Adrenal gland (tissue), 12 donors: ENCODE results near the gene DYSF. TPM values are rescaled to one million over a fixed set of nuclear protein-coding genes. Genes with fewer than 3 reads are reported as not detected.

Source experiments
- DNase-seq, 7 donors: peaks; one replicate each; pipeline ENCODE4 v3.0.0-alpha.2; 2019 to 2020
- H3K27ac ChIP-seq, 5 donors: fragments of 200-600 bp; sonication (generic) in 4 of 5; 1 replicate in 3 of 5; 2 replicates in 2 of 5; pipeline versions ENCODE4 v1.5.1 to v1.8.0; 2016 to 2020; ENCODE audit warnings: mild to moderate bottlenecking in 1 of 5
- H3K27me3 ChIP-seq: fragments of 200-600 bp; 2 replicates; pipeline ENCODE4 v1.8.0; 2021
- H3K36me3 ChIP-seq, 2 donors: fragments of 200-600 bp; replicated peaks in 1 of 2; 1 replicate in 1 of 2; 2 replicates in 1 of 2; pipeline versions ENCODE4 v1.5.1 to v1.8.0; 2018 to 2022
- H3K4me1 ChIP-seq, 2 donors: fragments of 200-600 bp; replicated peaks in 1 of 2; 1 replicate in 1 of 2; 2 replicates in 1 of 2; pipeline versions ENCODE4 v1.5.1 to v1.8.0; 2018 to 2021
- H3K4me3 ChIP-seq, 4 donors: fragments of 200-600 bp; sonication (generic) in 3 of 4; one replicate each; pipeline ENCODE4 v1.5.1; 2016 to 2018
- H3K9me3 ChIP-seq, 3 donors: fragments of 200-600 bp; sonication (generic) in 1 of 3; replicated peaks in 1 of 3; 1 replicate in 2 of 3; 2 replicates in 1 of 3; pipeline versions ENCODE4 v1.5.1 to v1.8.0; 2016 to 2021
- POLR2A ChIP-seq, 2 donors: fragments of 450-650 bp; IDR thresholded peaks; one replicate each; pipeline ENCODE4 v1.6.1; 2017; ENCODE audit warnings: antibody characterized with exemption in 2 of 2, mild to moderate bottlenecking in 2 of 2, moderate library complexity in 1 of 2
- WGBS, 4 donors: extraction: QIAGEN DNeasy Blood & Tissue Kit in 2 of 4; methylation state at CpG; one replicate each; pipeline versions ENCODE4 v1.1.5 to v1.1.7; 2013 to 2017; 5-methylcytosine and 5-hydroxymethylcytosine counted together
- intact Hi-C, 2 donors: fragments of 100-400 bp; cut with DNase I; formaldehyde crosslinking; loops; one replicate each; pipeline versions ENCODE4 v1.14.1 to v1.15.0; 2022 to 2023
- polyA plus RNA-seq, 3 donors: library from polyadenylated mRNA; stranded (reverse); fragments of 200-250 nt in 2 of 3; fragments of 350-450 nt in 1 of 3; fragmentation: Illumina TruSeq in 1 of 3; extraction: RNeasy Lipid Tissue Mini Kit (QIAGEN cat#74804) in 1 of 3; gene quantifications; one replicate each; pipeline ENCODE4 v1.2.3, GENCODE V29; 2013 to 2014
- total RNA-seq, 9 donors: library from RNA; depleted of rRNA in 4 of 9; stranded (reverse); fragments of >200 nt in 4 of 9; fragments of 120-200 nt in 1 of 9; fragmentation: NEBNext Ultra II Directional in 1 of 9; extraction: Animal tissue kit (Norgen Biotek cat#: 25700) in 1 of 9; gene quantifications; one replicate each; pipeline versions ENCODE4 v1.1.0 to v1.2.4, GENCODE V29; 2013 to 2023
- TF ChIP-seq, protein P1 (sequence below), 6 experiments: fragments of 450-650 bp in 4 of 6; fragments of 200-600 bp in 2 of 6; sonication (generic) in 1 of 6; IDR thresholded peaks; 1 replicate in 5 of 6; 2 replicates in 1 of 6; pipeline versions ENCODE4 v1.5.1 to v1.8.0; 2016 to 2021; ENCODE audit warnings: antibody characterized with exemption in 6 of 6, mild to moderate bottlenecking in 2 of 6, moderate library complexity in 1 of 6
- donor health status: healthy with polysubstance abuse.
- donor health status: Bipolar disorder and iron deficiency.
- donor health status: DM: yes; HTN: yes; CAD: no.
- donor health status: DM: no; HTN: no; CAD: no.
- donor health status: DM: no; HTN: no; CAD: no.
- donor health status: DM: yes; HTN: yes; CAD: no.

DYSF gene
- total and polyA plus RNA-seq, 12 donors = 3.2 to 22.4 (median 15.3) TPM

DNA sequence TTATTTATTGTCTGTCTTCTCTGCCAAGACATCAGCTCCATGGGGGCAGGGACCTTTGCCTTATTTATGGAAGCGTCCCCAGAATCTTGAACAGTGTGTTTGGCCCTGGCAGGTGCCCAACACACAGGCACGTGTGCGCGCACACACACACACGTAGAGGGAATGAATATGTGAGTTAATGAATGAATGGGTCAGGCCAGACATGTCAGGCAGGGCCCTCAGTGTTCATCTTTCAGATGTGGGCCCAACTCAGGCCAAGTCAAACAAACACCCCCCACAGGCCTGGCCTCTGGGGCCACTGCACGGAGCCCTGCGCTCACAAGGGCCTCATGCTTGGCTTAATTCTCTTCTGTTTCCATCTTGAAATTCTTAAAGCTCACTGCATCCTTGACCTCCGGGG, 54.1 kb downstream of the DYSF start:
- Histone ChIP-seq H3K27me3 (no peaks in the 10 kb centered on the region), H3K9me3 (no peaks in the 10 kb centered on the region), H3K27ac (no peak overlapping the region), H3K4me3 (no peak overlapping the region), H3K36me3 (no peaks in the 10 kb centered on the region), H3K4me1 (no peaks in the 10 kb centered on the region)
- TF ChIP-seq, protein P1, sequence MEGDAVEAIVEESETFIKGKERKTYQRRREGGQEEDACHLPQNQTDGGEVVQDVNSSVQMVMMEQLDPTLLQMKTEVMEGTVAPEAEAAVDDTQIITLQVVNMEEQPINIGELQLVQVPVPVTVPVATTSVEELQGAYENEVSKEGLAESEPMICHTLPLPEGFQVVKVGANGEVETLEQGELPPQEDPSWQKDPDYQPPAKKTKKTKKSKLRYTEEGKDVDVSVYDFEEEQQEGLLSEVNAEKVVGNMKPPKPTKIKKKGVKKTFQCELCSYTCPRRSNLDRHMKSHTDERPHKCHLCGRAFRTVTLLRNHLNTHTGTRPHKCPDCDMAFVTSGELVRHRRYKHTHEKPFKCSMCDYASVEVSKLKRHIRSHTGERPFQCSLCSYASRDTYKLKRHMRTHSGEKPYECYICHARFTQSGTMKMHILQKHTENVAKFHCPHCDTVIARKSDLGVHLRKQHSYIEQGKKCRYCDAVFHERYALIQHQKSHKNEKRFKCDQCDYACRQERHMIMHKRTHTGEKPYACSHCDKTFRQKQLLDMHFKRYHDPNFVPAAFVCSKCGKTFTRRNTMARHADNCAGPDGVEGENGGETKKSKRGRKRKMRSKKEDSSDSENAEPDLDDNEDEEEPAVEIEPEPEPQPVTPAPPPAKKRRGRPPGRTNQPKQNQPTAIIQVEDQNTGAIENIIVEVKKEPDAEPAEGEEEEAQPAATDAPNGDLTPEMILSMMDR (IDR thresholded peaks at IDR 0.05) = no peak
- TF ChIP-seq POLR2A (IDR thresholded peaks at IDR 0.05) = no peak
- WGBS, 4 donors = 78 to 90% (median 82%) methylated on average over 8 of the region's 8 CpGs
- no peak for DNase-seq
- intact Hi-C loops = loop anchor here in 1 of 2 donors (5.0 kb wide), 1 partner anchor 210 kb away; no protein-coding TSS in a partner anchor

DNA sequence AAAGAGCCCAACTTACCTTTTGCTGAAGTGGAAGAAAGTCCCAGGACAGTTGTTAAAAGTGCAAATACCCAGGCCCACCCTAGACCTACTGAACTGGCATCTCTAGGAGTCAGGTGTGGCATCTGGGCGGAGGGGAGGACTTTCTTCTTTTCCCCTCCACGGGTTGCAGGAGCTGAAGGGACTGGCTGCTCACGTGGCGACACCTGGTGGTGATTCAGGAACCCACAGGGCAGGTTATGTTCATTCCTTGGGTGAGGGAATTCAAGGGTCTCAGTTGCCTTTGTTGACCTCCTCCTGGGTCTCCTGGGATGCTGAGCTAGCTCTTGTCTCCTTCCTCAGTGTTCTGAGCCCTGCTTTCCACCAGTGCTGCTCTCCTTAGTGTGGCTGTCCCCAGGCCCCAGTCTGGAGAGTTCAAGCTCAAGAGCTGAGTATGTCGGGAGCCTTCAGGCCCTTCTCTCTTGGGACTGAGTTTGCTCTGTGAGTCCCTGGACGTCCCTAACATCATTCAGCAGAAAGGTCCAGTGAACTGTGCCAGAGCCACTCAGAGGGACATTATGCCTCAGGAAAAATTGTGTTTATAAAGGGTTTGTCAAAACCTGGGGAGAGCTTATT, 56.9 kb downstream of the DYSF start:
- 17 to 28% (median 22%) methylated on average over 3 to 6 of the region's 6 CpGs for WGBS, 4 donors
- TF ChIP-seq, protein P1 (IDR thresholded peaks at IDR 0.05) = peak; percentile 71 to 94 (median 90)
- no peak for TF ChIP-seq POLR2A (IDR thresholded peaks at IDR 0.05)
- DNase-seq = peak; percentile 63 to 85 (median 72)
- Histone ChIP-seq H3K4me1 (no peaks in the 10 kb centered on the region), H3K27me3 (no peaks in the 10 kb centered on the region), H3K36me3 (no peaks in the 10 kb centered on the region), H3K9me3 (no peaks in the 10 kb centered on the region), H3K27ac (no peak overlapping the region), H3K4me3 (no peak overlapping the region)
- intact Hi-C loops = loop anchor here in 1 of 2 donors (2.0 kb wide), 1 partner anchor 212 kb away; no protein-coding TSS in a partner anchor

DNA sequence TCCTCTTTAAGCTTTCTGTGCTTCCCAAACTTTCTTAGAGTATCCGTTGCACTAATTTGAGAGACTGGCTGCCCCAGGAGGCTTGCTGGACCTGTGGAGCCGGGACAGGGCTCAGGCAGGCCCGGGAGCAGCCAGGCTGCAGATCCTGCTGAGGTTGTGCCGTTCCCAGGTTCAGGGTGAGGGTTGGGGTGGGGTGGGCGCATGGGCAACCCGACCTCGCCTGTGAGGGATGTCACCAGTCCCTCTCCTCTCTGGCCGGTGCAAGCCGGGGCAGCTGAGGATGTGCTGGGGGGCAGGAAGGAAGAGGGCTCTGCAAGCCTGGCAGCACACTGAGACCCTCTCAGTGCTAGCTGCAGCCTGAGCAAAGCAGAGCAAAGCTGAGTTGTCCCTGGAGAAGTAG, 57.6 kb downstream of the DYSF start:
- Histone ChIP-seq H3K9me3 (no peaks in the 10 kb centered on the region), H3K27me3 (no peaks in the 10 kb centered on the region), H3K4me1 (no peaks in the 10 kb centered on the region), H3K4me3 (no peak overlapping the region), H3K36me3 (no peaks in the 10 kb centered on the region), H3K27ac (no peak overlapping the region)
- TF ChIP-seq, protein P1 (IDR thresholded peaks at IDR 0.05) = no peak
- TF ChIP-seq POLR2A (IDR thresholded peaks at IDR 0.05) = no peak
- DNase-seq = no peak
- 53 to 85% (median 74%) methylated on average over 5 to 9 of the region's 9 CpGs for WGBS, 4 donors
- intact Hi-C loops = loop anchor here in 1 of 2 donors (2.0 kb wide), 1 partner anchor 212 kb away; no protein-coding TSS in a partner anchor

DNA sequence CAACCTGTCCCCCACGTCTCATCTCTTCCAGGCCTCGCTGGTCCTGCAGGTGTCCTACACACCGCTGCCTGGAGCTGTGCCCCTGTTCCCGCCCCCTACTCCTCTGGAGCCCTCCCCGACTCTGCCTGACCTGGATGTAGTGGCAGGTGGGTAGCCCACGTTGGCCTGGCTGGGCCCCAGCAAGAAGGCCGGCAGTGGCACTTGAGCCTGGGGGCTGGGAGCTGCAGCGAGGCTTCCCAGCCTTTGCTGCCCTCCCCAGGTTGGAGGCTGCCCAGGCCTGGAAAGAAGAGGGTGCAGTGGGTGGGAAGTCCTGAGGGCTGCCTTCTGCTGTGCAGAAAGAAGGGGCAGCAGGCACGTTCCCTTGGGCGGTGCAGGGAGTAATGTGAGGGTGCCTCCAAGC, 58.4 kb downstream of the DYSF start:
- no peaks in the 10 kb centered on the region for H3K9me3 ChIP-seq
- H3K36me3 ChIP-seq = no peaks in the 10 kb centered on the region
- intact Hi-C loops = loop anchor here in 1 of 2 donors (2.0 kb wide), 1 partner anchor 213 kb away; no protein-coding TSS in a partner anchor
- no peaks in the 10 kb centered on the region for H3K4me1 ChIP-seq
- WGBS, 4 donors = 52 to 69% (median 62%) methylated on average over 2 to 10 of the region's 10 CpGs
- no peak for TF ChIP-seq POLR2A (IDR thresholded peaks at IDR 0.05)
- TF ChIP-seq, protein P1 (IDR thresholded peaks at IDR 0.05) = no peak
- no peak overlapping the region for H3K27ac ChIP-seq
- H3K4me3 ChIP-seq = no peak overlapping the region
- DNase-seq = no peak
- H3K27me3 ChIP-seq = no peaks in the 10 kb centered on the region
